HL-60/S4 treated with retinoic acid at 250 ng/mL for 4 days and 3 days (cell line): ENCODE results near the gene IQGAP1.

Experiments
- in situ Hi-C: fragments of 300-500 bp; cut with MboI; formaldehyde crosslinking; loops from 2 replicates; pipeline ENCODE4 v1.7.0; 2022; ENCODE audit warnings: low sequenced_read_pairs

The IQGAP1 gene

GRCh38 chr15:90365414-90366055 lies 22.5 kb upstream of the IQGAP1 start:
- in situ Hi-C loops, result no loop called here

GRCh38 chr15:90367576-90367975 lies 20.5 kb upstream of the IQGAP1 start:
- in situ Hi-C loops, result no loop called here

- in situ Hi-C loops, result no loop called here
Observed at GRCh38 chr15:90375071-90375470, 13.0 kb upstream of the IQGAP1 start.

- in situ Hi-C loops, result no loop called here
Observed at GRCh38 chr15:90376789-90377188, 11.3 kb upstream of the IQGAP1 start.

- in situ Hi-C loops, result no loop called here
Observed at GRCh38 chr15:90379263-90379662, 8.8 kb upstream of the IQGAP1 start.

- in situ Hi-C loops, result no loop called here
Observed at GRCh38 chr15:90381515-90381914, 6.5 kb upstream of the IQGAP1 start.

GRCh38 chr15:90382320-90382719 lies 5.7 kb upstream of the IQGAP1 start:
- in situ Hi-C loops, result no loop called here

- in situ Hi-C loops, result no loop called here
Observed at GRCh38 chr15:90386221-90386620, 1.8 kb upstream of the IQGAP1 start.

- in situ Hi-C loops, result no loop called here
Observed at GRCh38 chr15:90388462-90389380, 679 bp downstream of the IQGAP1 start.

- in situ Hi-C loops, result no loop called here
Observed at GRCh38 chr15:90389513-90389912, 1.5 kb downstream of the IQGAP1 start.

- in situ Hi-C loops, result no loop called here
Observed at GRCh38 chr15:90393040-90393439, 5.0 kb downstream of the IQGAP1 start.

- in situ Hi-C loops, result no loop called here
Observed at GRCh38 chr15:90394074-90394473, 6.0 kb downstream of the IQGAP1 start.

- in situ Hi-C loops, result no loop called here
Observed at GRCh38 chr15:90394748-90395442, 6.9 kb downstream of the IQGAP1 start.

- in situ Hi-C loops, result no loop called here
Observed at GRCh38 chr15:90396321-90396720, 8.3 kb downstream of the IQGAP1 start.

- in situ Hi-C loops, result no loop called here
Observed at GRCh38 chr15:90400005-90400758, 12.1 kb downstream of the IQGAP1 start.

- in situ Hi-C loops, result no loop called here
Observed at GRCh38 chr15:90400759-90401314, 12.8 kb downstream of the IQGAP1 start.

GRCh38 chr15:90401495-90401894 lies 13.5 kb downstream of the IQGAP1 start:
- in situ Hi-C loops, result no loop called here

- in situ Hi-C loops, result no loop called here
Observed at GRCh38 chr15:90402223-90402622, 14.2 kb downstream of the IQGAP1 start.

- in situ Hi-C loops, result no loop called here
Observed at GRCh38 chr15:90402767-90403166, 14.7 kb downstream of the IQGAP1 start.

- in situ Hi-C loops, result no loop called here
Observed at GRCh38 chr15:90405055-90405607, 17.1 kb downstream of the IQGAP1 start.
